NOMO-1 treated with dmso at 0.1 percent for 144 hours (cell line): ENCODE results near the gene GAN.
"Not testable (repeated sequence)": the region's sequence is repeated elsewhere in the genome, so short reads cannot be mapped to it uniquely, and the experiment has no call there.

Source experiments
- DNase-seq: peaks from one replicate; lab custom pipeline; 2025; ENCODE audit not compliant: unreplicated experiment; lab: John Stamatoyannopoulos, UW

Gene GAN

GRCh38 chr16:81394966-81395655, 80.3 kb downstream of the GAN start:
- DNase-seq = no peak

- DNase-seq = no peak
Observed at GRCh38 chr16:81397058-81397878, 82.5 kb downstream of the GAN start.

- no peak for DNase-seq
Observed at GRCh38 chr16:81397879-81398520, 83.2 kb downstream of the GAN start.

GRCh38 chr16:81399909-81400308, 85.1 kb downstream of the GAN start:
- no peak for DNase-seq

- no peak for DNase-seq
Observed at GRCh38 chr16:81401035-81401950, 86.5 kb downstream of the GAN start.

- DNase-seq = no peak
Observed at GRCh38 chr16:81403208-81403600, 88.4 kb downstream of the GAN start.

- DNase-seq = peak; percentile 68
Observed at GRCh38 chr16:81403601-81404391, 89.0 kb downstream of the GAN start.

- DNase-seq = not testable (repeated sequence)
Observed at GRCh38 chr16:81405002-81405401, 90.2 kb downstream of the GAN start.

GRCh38 chr16:81405702-81406113, 90.9 kb downstream of the GAN start:
- DNase-seq = no peak

- no peak for DNase-seq
Observed at GRCh38 chr16:81408409-81408950, 93.7 kb downstream of the GAN start.

GRCh38 chr16:81409016-81409556, 94.3 kb downstream of the GAN start:
- DNase-seq = no peak

- no peak for DNase-seq
Observed at GRCh38 chr16:81410643-81411293, 96.0 kb downstream of the GAN start.

GRCh38 chr16:81413245-81413990, 98.7 kb downstream of the GAN start:
- DNase-seq = no peak

GRCh38 chr16:81415751-81416150, 101.0 kb downstream of the GAN start:
- DNase-seq = no peak

- no peak for DNase-seq
Observed at GRCh38 chr16:81416749-81417148, 102.0 kb downstream of the GAN start.

GRCh38 chr16:81417210-81417609, 102.4 kb downstream of the GAN start:
- DNase-seq = no peak

- DNase-seq = no peak
Observed at GRCh38 chr16:81419806-81420205, 105.0 kb downstream of the GAN start.

- DNase-seq = no peak
Observed at GRCh38 chr16:81421126-81421525, 106.4 kb downstream of the GAN start.
